ENCODE data around the gene MACO1.

DNA sequence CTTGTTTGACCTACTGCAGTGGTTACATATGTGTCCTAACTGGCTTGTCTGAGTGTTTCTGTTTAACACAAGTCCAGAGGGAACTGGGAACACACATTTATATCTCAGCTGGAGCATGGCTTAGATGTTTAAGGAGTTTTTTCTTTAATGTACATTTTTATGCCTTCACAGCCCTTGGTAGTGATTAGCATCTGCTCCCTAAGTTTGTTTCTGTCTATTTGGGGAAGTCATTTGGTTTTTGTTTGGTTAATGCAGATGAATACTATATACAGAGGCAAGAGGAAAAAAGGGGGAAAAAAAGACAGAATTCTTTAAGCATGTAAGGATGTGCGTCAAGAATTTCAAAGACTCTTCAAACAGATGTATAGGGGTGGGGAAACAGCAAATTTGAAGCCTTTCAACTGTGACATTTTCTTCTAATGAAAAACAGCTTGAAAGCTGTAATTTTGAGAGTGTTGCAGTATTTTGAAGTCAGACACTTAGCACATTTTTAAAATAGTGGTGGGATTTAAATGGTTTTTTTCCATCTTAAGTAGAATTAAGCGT, 15.4 kb downstream of the MACO1 start:
- TF ChIP-seq, protein P1, sequence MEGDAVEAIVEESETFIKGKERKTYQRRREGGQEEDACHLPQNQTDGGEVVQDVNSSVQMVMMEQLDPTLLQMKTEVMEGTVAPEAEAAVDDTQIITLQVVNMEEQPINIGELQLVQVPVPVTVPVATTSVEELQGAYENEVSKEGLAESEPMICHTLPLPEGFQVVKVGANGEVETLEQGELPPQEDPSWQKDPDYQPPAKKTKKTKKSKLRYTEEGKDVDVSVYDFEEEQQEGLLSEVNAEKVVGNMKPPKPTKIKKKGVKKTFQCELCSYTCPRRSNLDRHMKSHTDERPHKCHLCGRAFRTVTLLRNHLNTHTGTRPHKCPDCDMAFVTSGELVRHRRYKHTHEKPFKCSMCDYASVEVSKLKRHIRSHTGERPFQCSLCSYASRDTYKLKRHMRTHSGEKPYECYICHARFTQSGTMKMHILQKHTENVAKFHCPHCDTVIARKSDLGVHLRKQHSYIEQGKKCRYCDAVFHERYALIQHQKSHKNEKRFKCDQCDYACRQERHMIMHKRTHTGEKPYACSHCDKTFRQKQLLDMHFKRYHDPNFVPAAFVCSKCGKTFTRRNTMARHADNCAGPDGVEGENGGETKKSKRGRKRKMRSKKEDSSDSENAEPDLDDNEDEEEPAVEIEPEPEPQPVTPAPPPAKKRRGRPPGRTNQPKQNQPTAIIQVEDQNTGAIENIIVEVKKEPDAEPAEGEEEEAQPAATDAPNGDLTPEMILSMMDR (IDR thresholded peaks at IDR 0.05; ENCODE audit: low read length), result no peak
- no peak for TF ChIP-seq EZH2 (IDR thresholded peaks at IDR 0.05; ENCODE audit: borderline replicate concordance, low read length)
